Cardiac muscle cell (in vitro differentiated cells and primary cell): ENCODE data around the gene GUCY2F. TPM values are rescaled to one million over a fixed set of nuclear protein-coding genes. Genes with fewer than 3 reads are reported as not detected.

Source experiments
- DNase-seq, 2 donors: peaks; one replicate each; pipeline versions ENCODE4 v3.0.0 to v3.0.0-alpha.2; 2010 to 2017; ENCODE audit warnings: low read depth in 1 of 2, low spot score in 1 of 2
- H3K27ac ChIP-seq: fragments of 200-600 bp; sonication (generic); 2 replicates; pipeline ENCODE4 v1.5.1; 2016
- H3K27me3 ChIP-seq: fragments of 200-600 bp; sonication (generic); 2 replicates; pipeline ENCODE4 v1.6.0; 2016; ENCODE audit warnings: control low read depth
- H3K36me3 ChIP-seq: fragments of 200-600 bp; sonication (generic); 2 replicates; pipeline ENCODE4 v1.5.1; 2016; ENCODE audit warnings: control low read depth
- H3K4me1 ChIP-seq: fragments of 200-600 bp; sonication (generic); 2 replicates; pipeline ENCODE4 v1.8.1; 2017; ENCODE audit warnings: low read depth, mild to moderate bottlenecking, mixed run types
- H3K4me3 ChIP-seq: fragments of 200-600 bp; sonication (generic); 2 replicates; pipeline ENCODE4 v1.5.1; 2016; ENCODE audit warnings: mild to moderate bottlenecking
- H3K9me3 ChIP-seq: fragments of 200-600 bp; sonication (generic); 2 replicates; pipeline ENCODE4 v1.5.1; 2017; ENCODE audit warnings: low read depth, mild to moderate bottlenecking, control low read depth
- CTCF ChIP-seq: IDR thresholded peaks from 2 replicates; pipeline ENCODE4 v1.5.1; 2012; ENCODE audit warnings: low read depth, mild to moderate bottlenecking, low read length
- polyA plus RNA-seq: library from polyadenylated mRNA; unstranded; fragments of >200 nt; fragmentation: Nextera tagmentation; extraction: Ambion mirVana; gene quantifications from 2 replicates; pipeline ENCODE4 v1.2.1, GENCODE V29; 2016
- total RNA-seq: library from RNA; depleted of rRNA; stranded (reverse); fragments of >200 nt; gene quantifications from 2 replicates; pipeline ENCODE4 v1.2.3, GENCODE V29; 2016

GUCY2F gene
- total and polyA plus RNA-seq, 2 experiments from 2014 or later, result not detected

GRCh38 chrX:109327251-109327650 is 154.6 kb downstream of the GUCY2F start:
- no peak for TF ChIP-seq CTCF
- Histone ChIP-seq H3K9me3 (no peaks in the 10 kb centered on the region), H3K4me1 (no peaks in the 10 kb centered on the region), H3K4me3 (no peak overlapping the region), H3K36me3 (no peaks in the 10 kb centered on the region), H3K27ac (no peak overlapping the region), H3K27me3 (no peaks in the 10 kb centered on the region)
- no peak for DNase-seq

Other genes with a start within 250 kb of the GUCY2F start
- gene NXT2, start 54.8 kb upstream of the GUCY2F start, total RNA-seq, result 4.6 and 7.3 TPM in 2 replicates
- 5.7 and 7.2 TPM in 2 replicates for gene NXT2, start 54.8 kb upstream of the GUCY2F start, polyA plus RNA-seq
- 0.92 and 0.99 TPM in 2 replicates for gene KCNE5, start 143.1 kb upstream of the GUCY2F start, total RNA-seq
- 0.33 and 0.46 TPM in 2 replicates for gene KCNE5, start 143.1 kb upstream of the GUCY2F start, polyA plus RNA-seq